GM19463 (cell line): ENCODE data around the gene ASB2.

Source experiments
- ATAC-seq: cut with Tn5 transposase; IDR thresholded peaks from one replicate; pipeline ENCODE4 v1.9.1; 2021; ENCODE audit warnings: mild to moderate bottlenecking, moderate library complexity; ENCODE audit not compliant: unreplicated experiment

The ASB2 gene

GRCh38 chr14:93962701-93963601 is 13.4 kb downstream of the ASB2 start:
- ATAC-seq = peak; percentile 38

DNA sequence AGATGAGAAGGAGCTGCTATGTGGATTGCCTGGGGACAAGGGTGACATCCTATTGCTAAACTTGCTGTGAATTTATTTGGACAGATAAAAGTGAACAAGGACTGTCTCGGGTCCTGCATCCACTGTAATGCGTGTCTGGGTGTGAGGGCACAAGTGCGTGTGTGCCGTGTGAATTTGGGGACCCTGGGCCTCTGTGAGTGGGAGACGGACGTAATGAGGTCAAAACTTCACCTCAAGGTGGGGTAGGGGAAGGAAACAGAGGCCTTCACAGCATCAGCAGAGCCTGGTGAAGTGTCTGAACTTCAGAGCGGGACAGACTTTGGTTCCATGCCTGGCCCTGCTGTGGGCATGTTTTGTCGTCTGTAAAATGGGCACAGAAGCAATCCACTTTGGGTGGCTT is 14.8 kb downstream of the ASB2 start:
- no peak for ATAC-seq

DNA sequence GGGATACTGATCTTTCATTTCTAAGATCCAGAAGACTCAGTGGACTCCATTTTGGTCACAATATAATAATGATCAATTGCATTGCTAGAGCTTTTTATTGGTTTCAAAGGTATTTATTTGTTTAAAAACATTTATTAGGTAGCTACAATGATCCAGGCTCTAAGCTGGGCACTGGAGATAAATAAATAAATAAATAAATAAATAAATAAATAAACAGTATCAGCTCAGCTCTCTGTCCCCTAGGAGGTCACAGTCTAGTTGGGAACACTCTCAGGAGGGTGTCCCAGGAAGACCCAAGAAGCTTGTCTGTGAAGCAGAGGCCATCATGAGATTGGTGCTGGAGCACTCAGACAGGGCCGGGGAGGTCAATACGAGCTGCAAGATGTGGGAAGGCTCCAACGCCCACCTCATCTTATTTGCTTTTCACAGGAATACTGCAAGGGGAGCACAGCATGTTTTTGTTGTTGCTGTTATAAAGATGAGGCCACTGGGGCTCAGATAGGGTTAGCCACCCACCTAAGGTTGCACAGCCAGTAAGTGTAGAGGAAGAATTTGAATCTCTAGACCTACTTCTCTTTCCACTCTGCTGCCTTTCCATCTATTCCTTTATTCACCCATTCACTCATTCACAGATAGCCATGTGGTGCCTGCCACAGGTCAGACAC is 15.5 kb downstream of the ASB2 start:
- no peak for ATAC-seq

DNA sequence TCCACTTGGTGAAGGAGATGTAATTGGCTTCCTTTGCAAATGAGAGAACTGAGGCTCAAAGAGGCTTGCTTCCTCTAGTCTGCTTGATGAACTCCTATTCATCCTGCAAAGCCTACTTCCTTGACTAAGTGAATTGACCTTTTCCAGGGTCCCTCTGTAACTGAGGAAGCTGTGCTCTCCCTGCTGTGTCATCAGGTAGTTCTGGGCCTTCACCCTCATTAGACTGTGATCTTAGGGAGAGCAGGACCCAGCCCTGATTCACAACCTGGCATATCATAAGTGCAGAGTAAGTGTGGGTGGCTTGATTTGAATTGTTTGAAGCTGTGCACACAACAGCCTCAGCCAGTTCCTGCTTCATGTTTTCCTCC is 16.3 kb downstream of the ASB2 start:
- ATAC-seq = no peak

GRCh38 chr14:93959239-93960107 is 16.9 kb downstream of the ASB2 start:
- ATAC-seq = peak; percentile 64

GRCh38 chr14:93958567-93959238 is 17.7 kb downstream of the ASB2 start:
- ATAC-seq = no peak

DNA sequence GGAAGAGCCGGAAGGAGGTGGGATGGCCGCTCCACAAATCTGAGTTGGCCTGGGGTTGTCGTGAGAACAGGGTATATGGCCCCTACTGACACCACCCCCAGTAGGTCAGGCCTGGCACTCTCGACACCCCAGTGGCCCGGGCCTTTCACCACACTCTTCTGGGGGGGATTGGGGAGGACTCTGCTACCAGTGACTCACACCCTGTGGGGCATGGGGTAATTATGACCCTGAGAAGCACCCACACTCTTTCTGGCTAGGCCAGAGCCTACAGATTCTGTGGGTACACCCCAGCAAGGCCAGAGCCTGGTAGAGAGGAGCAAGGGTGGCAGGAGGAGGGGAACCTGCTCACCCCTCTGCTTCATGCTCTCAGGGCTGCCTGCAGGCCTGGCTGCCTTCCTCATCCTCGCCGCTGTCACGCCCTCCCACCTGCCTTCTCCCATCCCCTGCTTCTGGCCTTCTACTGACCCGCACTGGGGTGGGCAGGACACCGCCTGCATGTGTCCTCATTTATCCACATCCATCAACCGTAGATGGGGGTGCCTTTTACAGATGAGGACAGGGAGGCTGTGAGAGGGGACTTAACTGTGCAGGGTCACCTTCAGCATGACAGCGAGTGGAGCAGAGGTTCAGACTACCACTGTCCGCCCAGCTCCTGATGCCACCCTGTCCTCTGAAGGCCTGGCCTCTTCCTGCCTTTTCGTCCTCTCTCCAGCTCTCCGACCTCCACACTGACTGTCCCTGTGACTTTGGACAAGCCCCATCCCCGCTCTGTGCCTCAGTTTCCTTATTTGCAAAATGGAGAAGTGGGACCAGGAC is 18.4 kb downstream of the ASB2 start:
- ATAC-seq = no peak

GRCh38 chr14:93957333-93957710 is 19.0 kb downstream of the ASB2 start:
- ATAC-seq = no peak

DNA sequence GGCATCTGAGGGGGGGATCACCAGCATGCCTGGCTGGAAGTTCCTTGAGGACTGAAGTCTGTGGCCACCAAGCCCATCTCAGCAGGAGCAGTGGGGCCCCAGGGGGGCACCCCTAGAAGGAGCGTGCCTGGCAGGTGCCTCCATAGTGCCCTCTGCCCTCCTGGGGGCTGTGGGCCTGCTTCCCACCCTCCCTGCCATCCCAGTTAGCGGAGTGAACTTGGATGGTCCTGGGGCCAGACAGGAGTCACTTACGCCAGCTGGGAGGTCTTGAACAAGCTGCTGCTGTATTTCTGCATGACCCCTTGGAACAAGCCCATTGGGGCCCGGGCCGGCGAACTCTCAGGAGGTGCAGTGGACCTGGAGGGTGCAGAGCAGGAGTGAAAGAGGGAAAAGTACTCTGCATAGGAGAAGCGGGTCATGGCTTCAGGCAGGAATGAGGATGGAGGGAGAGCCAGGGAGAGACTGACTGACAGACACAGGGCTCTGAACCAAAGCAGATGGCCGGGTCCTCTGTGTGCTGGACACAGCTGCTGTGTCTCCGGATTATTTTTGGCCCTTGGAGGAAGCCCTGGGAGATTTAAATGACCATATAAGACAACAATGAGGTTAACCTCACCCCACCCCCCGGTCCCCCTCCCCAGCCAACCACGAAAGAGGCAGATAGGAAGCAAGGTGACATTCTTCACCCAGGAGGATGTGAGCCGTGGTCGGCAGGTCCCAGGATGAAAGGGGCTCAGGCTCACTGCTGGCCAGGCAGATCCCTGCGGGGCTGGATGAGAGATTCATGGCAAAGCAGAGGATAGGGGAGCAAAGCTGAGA is 19.6 kb downstream of the ASB2 start:
- no peak for ATAC-seq

DNA sequence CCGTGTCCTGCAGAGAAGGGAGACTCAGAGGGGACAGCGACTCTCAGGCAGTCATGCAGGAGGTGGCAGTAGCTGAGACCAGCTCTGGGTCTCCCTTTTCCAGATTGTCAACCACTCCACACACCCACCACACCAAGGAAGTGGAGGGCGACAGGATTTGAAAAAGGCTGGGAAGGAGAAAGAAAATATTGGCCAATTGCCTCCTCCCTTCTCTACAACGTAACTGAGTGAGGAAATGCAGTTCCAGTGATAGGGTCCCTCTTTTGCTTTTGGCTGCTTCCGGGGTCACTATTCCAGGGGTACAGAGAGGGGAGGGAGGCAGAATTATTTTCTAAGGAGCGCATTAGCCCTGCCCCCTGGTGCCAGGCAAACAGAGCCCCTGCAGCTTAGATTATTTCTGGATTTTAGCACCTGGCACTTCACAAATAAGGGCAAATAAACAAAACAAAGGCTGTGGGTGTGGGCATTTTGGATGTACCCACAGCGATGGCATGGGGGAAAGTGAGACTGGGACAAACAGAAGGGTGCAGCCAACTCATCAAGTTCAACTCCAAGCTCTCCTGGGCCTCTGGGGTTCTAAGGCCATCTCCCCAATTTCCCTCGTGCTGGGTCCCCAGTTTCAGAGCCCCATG is 20.4 kb downstream of the ASB2 start:
- no peak for ATAC-seq

GRCh38 chr14:93954900-93955849 is 21.2 kb downstream of the ASB2 start:
- peak; percentile 25 for ATAC-seq

- ATAC-seq = no peak
Measured at GRCh38 chr14:93954516-93954830, 21.9 kb downstream of the ASB2 start.

DNA sequence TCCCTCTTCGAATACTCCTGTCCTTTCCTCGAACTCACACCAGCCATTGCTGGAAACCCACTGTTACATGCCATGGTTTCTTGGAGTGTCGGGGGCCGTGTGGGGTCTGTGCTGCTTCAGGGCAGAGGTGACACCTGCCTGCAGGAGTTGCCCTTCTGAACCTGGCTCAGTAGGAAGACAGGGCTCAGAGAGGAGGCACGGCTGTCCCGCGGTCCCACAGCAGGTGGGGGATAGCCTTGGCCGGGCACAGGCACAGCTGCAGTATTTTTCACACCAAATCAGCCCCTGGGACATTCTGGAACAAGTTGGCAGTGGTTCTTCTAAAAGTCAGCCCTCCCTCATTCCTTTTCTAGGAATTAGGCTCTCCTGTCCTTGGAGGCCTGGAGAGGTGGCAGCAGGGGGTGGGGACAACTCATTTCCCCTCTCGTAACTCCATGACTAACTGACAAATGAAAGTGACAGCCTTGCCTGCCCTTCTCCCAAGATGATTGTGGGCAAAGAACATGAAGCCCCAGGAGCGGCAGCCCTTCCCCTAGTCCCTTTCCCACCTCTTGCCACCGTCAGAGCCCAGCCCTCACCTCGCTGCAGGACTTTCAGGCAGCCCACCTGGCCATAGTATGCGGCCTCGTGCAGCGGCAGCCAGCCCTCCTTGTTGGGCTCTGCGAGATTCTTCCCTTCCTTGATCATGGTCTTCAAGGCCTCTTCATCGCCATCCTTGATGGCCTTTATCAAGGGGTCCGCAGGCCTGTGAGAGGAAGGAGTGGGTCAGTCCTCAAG is 22.4 kb downstream of the ASB2 start:
- ATAC-seq = no peak

DNA sequence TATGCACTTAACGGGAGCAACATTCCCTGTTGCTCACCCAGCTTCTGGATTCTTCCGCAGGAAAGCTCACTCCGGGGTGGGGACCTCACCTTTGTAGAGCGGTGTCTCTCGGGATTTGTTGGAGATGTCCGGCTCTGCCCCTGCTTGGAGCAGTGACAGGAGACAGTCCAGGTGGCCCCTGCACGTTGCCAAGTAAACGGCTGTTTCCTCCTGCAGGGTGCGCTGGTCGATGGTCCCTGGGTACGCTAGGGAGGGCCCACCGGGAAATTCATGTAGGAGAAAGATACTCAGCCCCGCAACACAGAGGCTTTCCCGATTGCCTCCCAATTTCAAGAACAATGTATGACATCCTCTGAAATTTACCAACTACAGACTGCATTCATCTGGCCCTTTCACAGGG is 23.1 kb downstream of the ASB2 start:
- no peak for ATAC-seq

- ATAC-seq = no peak
Measured at GRCh38 chr14:93952829-93953228, 23.5 kb downstream of the ASB2 start.

- no peak for ATAC-seq
Measured at GRCh38 chr14:93951635-93952540, 24.5 kb downstream of the ASB2 start.
